HG02943 (cell line): ENCODE results near the gene RUFY4.
"Not testable (repeated sequence)": the region's sequence is repeated elsewhere in the genome, so short reads cannot be mapped to it uniquely, and the experiment has no call there.

Experiments used
- ATAC-seq: cut with Tn5 transposase; IDR thresholded peaks from one replicate; pipeline ENCODE4 v1.9.1; 2021; ENCODE audit warnings: mild to moderate bottlenecking, low read depth, moderate library complexity; ENCODE audit not compliant: unreplicated experiment

The RUFY4 gene

DNA sequence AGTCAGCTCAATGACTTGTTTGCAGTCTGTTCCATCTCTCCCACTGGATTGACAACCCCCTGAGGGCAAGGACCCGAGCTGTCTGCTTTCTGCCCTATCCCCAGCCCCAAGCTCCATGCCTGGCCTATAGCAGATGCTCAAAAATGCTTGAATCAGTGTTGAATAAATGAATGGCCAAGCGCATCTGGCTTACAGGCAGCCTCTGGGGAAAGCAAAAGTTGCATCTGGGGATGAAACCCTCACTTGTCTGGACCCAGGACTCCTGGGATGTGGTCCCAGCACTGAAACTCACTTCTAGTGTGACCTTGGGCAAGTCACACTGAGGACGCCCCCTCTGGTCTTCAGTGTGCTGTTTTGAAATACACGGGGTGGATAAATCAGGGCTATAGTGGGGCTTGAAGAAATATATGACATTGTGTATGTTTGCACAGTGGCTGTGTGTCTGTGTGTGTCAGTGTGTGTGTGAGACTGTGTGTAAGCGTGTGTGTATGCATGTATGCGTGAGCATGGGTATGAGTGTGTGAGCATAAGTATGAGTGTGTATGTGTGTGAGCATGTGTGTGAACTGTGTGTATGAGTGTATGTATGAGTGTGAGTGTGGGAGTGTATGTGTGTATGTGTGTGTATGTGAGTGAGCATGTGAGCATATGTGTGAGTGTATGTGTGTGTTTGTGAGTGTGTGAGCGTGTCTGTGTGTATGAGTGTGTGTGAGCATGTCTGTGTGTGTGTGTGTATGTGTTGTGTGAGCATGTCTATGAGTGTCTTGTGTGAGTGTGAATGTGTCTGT lies 38.5 kb upstream of the RUFY4 start:
- ATAC-seq = no peak

DNA sequence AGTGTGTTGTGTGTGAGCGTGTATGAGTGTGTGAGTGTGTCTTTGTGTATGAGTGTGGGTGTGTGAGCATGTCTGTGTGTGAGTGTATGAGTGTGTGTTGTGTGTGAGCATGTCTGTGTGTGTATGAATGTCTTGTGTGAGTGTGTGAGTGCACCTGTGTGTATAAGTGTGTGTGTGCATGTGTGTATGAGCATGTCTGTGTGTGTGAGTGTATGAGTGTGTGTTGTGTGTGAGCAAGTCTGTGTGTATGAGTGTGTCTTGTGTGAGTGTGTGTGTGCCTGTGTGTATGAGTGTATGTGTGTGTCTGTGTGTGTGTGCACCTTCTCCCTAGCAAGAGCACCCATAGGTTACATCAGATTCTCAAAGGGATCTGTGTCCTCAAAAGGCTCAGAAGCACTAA lies 37.8 kb upstream of the RUFY4 start:
- ATAC-seq = no peak

DNA sequence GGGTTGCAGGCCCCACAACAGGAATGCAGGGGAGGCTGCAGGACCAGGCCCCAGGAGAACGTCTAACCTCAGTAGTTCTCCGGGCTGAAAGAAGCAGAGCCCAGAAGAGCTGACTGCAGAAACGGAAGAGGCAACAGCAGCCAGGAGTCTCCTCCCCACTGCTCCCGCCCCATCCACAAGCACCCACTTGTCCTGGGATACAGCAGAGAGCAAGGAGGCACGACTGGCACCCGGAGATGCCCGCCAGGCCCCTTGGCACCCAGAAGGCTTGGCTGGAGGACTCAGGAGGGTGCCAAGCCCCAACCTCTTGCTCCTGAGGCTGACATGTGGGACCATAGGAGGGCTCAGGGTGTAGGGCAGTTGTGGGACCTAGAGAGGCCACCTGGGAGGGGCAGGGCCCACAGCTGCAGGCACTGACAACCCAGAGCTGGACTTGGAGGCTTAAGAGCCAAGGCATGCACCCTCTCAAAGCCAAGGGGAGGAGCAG lies 37.2 kb upstream of the RUFY4 start:
- no peak for ATAC-seq

DNA sequence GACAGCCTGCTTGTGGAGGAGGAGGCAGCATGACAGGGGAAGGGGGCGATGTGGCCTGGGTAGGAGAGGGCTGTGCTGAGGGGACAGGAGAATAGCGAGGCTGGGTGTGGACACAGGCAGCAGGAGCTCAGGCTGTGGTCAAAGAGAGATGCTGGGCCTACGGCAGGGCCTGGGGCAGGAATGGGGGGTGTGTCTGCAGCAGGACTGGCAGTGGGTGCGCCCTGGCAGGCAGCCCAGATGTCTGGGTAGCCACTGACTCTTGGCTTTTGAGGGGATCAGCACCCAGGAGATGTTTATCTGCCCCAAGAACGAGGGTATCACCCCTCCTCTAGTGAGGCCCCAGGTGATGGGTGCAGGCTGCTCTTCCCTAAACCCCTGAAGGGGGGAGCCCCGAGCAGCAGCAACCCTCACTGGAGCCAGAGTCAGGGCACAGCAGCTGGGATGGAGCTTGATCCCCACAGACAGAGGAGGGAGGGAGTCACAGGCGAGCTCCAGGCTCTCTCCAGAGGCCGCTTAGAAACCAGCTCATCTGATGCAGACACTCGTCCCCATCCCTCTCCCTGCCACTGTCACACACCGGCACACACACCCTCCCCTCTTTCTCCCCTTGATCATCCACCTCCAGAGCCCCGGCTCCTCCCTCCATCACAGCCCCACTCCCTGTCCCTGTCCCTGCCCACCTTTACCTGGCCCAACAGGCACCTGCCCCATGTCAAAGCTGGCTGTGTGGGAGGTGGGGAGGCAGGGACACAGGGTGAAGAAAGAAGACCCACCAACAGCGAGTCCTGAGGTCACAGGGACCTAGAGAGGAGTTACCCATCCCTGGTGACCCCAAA lies 36.5 kb upstream of the RUFY4 start:
- ATAC-seq = no peak

DNA sequence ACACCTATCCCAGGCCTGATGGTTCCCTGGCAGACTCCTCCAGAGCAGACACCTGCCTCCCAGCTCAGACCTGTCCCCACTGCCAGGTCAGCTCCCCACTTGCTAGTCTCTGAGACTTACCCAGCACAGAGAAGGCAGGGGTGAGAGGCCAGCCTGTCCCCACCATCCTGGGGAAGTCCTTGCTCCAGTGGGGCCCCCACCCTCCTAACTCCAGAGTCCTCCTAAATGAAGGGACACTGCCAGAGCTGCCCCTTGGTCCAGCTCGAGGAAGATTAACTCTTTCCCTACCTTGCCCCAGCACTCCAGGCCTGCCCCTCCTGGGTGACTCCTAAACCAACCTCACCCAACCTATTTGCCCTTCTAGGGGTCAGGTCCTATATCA lies 35.9 kb upstream of the RUFY4 start:
- ATAC-seq = no peak

DNA sequence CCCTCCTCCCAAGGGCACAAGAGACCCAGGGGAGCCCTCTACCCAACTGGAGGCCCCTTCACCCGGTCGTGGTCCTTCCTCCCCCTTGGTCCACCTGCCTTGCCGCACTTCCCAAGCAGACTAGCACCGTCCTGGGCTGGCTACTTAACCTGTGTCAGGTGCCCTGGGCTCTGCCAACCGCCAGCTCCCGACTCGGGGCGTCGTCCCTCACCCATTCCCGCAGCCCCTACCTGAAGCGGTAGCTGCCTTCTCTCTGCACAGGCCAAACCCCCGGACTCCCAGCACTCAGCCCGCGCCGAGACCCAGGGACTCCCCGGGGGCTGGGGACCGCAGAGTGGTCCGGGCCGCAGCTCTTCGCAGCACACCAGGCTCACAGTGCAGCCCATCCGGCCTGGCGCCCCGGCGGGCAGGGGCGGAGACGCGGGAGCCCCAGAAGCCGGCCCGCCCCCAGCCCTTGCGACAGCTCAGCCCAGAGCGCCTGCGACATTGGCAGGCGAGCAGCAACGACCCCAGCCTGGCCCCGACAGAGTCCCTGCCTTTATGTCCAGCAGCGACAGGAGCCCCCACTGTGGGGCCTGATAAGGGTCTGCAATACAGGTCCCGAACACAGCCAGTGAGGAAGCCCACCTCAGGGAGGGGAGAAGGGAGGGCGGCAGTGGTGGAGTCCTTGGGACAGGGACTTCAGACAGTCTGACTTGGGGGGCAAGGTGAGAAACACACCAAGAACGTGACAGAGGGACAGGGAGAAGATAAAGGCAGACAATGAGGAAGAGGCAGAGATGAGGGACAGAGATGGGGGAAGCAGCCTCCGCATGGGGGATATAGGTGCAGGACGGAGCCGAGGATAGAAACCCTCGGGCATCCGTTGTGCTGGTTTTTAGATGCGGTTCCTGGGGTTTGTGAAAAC lies 35.2 kb upstream of the RUFY4 start:
- ATAC-seq = no peak

DNA sequence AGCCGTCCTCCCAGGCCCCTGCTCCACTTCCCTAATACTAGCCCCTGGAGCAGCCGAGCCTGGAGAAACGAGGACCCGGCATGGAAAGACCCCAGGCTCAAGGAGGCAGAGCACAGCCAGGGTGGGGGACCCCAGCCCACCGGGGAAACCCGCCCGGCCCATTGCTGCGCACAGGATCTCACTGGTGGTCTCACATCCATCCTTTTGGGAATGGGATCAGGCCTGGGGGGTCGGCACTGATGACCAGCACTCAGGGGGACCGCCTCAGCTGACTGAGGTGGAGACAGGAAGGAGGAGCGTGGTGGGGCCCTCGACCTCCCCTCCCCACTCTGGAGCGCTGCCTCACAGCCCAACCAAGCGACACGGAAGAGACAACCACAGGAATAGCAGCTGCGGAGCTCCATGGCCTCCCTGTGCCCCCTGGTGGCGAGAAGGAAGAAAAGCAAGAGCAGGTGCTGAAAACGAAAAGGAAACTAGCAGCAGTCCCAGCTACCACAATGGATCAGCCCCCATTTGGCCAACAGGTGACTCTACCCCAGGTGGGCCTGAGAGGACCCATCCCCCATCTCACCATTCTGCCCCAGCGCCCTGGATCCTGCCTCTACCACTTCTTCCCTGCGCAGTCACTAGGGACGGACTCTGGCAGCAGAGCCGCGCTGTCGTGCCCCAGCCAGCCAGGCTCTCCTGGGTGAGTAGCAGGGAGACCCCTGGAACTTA lies 34.4 kb upstream of the RUFY4 start:
- ATAC-seq = peak; percentile 85

DNA sequence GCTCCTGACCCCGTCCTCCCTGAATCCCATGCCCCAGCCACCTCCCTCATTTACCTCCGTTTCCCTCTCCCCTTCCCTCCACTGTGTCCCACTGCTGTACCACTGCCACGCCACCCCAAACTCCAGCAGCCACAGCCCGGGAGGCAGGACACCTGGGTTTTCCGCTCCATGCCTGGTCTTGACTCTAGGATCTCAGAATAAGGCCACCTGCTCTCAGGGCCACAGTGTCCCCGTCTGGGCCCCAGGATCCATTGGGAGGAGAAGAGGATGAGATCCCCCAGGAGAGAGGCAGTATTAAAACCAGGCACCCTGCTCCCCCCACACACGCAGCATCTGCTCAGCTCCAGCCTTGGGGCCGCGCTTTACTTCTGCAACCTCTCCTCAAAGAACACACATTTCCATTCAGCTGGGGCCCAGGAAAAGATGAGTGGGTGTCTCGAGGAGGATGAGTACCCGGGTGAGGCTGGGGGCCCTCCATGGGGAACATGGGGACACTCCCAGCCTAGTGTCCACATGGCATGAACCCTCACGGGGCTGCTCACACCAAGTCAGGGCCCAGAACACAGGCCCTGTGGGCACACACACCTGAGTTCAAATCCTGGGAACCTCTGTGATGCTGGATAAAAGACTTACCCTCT lies 33.5 kb upstream of the RUFY4 start:
- ATAC-seq = no peak

DNA sequence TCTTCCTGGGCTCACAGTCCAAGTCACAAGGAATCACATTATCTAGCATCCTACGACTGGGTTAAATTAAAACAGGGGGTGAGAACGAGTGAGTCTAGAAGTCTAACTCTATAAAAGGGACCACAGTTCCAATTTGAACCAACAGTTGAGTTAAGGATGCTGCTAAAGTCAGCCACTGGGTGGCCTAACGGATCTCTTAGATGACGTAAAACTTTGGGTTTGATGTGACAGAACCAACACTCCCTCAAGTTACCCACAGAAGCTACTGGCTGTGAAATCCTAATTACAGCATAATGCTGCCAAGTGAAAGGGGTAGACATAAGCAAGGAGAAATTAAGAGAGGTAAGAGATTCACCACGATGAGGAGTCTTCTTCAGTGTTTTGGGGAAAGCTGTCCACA lies 32.7 kb upstream of the RUFY4 start:
- no peak for ATAC-seq

DNA sequence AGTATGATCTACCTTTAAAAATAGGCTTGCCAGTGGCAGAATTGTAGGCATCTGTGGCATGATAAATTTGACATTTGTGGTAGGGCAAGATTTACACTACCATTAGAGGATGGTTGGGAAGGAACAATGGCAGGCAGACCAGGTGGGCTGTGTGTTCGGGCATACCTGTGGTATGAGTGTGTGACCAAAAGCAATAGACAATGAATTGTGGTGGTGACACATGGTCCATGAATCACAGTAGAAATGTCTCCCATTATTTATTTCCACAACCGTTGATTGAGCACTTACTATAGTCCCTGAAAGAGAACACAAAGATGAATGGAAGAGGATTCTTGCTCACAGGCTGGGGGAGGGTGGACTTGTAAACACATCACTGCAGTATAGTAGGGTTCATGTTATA lies 29.9 kb upstream of the RUFY4 start:
- no peak for ATAC-seq

DNA sequence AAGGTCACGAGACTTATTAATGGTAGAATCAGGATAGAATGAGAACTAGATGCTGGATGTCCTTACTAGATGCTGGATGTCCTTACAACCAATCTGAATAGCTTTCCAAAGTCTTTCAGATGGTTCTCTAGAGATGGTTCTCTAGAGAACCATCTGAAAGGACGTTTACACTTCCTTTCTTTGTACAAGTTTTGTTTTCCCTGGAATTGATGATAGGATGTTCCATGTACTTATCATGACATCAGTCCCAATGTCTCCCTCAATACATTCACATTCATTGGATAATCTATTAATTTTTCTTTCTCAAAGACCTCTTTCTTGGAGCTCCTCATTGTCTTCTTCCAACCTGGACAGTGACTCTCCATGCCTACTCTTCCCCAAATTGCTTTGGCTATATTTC lies 28.2 kb upstream of the RUFY4 start:
- ATAC-seq = no peak

DNA sequence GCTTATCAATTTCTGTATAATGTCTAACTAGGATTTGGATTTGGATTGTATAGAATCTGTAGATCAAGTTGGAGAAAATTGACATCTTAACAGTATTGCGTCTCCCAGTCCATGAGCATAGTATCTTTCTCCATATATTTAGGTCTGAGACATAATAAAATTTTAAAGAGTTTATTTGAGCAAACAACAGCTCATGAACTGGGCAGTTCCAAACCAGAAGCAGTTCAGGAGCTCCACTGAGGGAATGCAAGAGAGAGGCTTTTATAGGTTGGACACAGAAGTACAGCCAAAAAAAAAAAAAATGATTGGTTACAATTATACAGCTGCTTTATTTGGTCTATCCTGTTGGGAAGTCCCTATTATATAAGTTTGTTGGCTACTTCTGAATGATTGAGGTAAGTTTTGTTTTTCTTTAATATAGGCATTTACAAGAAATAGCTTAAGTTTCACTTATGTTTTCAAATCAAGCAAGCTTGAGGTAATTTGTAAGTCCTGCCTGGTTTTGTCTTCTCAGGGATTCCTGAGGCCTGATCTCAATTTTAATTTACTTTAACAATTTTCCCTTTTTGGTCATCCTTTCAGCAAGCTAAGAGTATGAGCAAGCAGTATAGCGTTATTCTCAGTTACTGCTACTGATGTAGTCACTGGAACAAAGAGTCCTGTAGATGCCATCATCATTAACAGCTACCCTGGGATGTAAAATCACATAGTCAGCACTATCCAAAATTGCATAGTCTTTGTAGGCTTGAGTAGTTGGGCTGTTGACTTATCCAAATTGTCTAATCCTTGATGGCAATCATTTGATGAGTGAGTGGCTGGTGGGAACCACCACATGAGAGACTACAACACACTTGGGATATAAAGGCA lies 27.5 kb upstream of the RUFY4 start:
- ATAC-seq = no peak

DNA sequence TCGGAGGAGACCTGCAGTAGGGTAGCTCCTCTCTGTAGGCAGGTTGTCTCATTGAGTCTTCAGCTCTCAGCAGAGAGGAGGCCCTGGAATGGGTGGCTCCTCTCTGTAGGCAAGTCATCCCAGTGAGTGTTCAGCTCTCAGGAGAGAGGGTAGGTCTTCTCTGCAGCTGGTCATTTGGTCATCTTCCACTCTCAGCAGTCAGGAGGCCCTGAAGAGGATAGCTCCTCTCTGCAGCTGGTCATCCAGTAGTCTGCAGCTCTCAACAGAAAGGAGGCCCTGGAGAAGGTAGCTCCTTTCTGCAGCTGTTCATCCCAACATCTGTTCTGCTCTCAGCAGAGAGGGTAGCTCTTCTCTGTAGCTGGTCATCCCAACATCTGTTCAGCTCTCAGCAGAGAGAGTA lies 26.0 kb upstream of the RUFY4 start:
- ATAC-seq = no peak

DNA sequence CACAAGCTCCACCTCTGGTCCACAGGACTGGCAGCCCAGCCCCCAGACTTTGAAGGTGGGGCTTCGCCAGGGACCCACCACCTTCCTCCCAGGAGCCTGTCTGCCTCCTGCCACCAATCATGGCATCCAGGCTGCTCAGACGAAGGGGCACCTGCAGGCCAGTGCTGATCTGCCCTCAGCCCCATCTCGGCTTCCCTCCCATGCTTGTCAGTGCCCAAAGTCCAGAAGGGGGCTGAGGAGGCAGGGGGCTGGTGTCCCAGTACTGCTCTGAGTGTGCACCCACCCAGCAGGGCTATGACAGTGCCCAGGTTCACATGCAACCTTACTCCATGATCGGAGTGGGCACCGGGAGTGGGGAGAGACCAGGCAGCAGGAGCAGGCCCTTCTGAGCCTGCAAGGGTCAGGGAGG lies 25.3 kb upstream of the RUFY4 start:
- ATAC-seq = no peak

DNA sequence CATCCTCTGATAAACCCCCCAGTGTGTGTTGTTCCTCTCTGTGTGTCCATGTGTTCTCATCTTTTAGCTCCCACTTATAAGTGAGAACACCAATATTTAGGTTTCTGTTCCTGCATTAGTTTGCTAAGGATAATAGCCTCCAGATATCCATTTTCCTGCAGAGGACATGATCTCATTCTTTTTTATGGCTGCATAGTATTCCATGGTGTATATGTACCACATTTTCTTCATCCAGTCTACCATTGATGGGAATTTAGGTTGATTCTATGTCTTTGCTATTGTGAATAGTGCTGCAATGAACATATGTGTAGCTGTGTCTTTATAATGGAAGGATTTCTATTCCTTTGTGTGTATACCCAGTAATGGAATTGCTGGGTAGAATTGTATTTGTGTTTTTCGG lies 24.5 kb upstream of the RUFY4 start:
- ATAC-seq = not testable (repeated sequence)

DNA sequence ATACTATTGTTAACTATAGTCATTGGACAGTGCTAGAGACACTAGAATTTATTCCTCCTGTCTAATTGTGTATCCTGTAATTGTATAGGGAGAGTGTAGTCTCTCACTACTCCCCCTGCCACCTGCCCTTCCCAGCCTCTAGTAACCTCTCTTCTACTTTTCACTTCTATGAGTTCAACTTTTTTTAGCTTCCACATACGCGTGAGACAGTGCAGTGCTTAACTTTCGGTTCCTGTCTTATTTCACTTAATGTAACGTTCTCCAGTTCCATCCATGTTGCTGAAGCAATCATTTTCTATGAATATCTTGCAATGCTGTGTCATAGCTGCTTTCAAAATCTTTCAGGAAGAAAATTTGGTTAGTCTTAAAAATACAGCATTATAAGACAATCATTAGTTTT lies 22.8 kb upstream of the RUFY4 start:
- peak; percentile 56 for ATAC-seq

DNA sequence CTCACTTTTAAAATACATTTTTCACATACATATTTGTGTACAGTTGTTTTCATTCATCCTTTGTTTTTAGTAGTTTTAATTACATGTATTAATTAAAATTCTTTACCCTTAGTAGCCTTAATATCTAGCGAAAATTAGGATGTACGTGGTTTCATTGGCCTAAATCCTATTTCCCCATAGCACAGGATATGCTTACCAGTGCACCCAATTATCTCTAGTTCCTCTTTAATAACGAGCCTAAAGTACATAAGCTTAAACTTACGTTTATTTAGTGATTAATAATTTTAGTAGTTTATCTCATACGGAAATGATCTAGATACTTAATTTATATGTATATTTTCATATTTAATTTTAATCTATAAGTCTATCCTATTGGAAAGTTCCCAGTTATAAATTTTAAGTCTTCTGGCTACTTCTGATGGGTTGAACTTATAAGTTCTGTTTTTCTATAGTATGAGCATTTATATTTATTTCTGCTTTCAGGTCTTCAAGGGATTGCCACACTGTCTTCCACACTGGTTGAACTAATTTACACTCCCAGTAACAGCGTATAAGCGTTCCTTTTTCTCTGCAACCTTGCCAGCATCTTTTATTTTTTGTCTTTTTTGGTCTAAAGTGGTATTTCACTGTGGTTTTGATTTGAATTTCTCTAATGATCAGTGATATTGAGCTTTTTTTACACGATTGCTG lies 21.4 kb upstream of the RUFY4 start:
- no peak for ATAC-seq

DNA sequence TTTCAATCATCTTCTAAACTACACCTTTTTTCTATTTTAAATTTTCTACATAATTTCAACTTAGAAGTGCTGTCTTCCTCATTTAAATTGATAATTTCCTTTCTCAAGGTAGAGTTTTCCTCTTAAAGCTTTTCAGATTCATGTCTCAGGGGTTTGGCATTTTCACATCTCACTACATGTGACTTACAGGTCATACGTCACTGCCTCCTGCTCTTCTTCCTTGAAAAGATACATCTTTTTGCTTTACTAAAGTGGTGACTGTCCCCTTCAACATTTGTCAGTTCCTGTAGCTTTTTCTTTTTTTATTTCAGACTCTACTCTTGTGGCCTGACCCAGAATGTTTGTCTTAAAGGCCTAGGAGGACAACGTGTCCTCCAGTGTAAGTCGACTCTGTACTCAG lies 17.1 kb upstream of the RUFY4 start:
- no peak for ATAC-seq
